Loucy (cell line): ENCODE measurements around the gene EXD3.

Experiments used
- H2AFZ ChIP-seq: fragments of 200-600 bp; sonication (generic); 2 replicates; pipeline ENCODE4 v1.6.0; 2016; ENCODE audit warnings: antibody characterized with exemption, mild to moderate bottlenecking, low read length, moderate library complexity
- H3F3A ChIP-seq: fragments of 200-600 bp; 2 replicates; pipeline ENCODE4 v1.6.0; 2016; ENCODE audit warnings: antibody characterized with exemption, low read depth, mild to moderate bottlenecking
- H3K27me3 ChIP-seq: fragments of 200-600 bp; sonication (generic); 2 replicates; pipeline ENCODE4 v1.6.1; 2014; ENCODE audit warnings: low read length, mild to moderate bottlenecking; ENCODE audit not compliant: insufficient read depth, poor library complexity, severe bottlenecking
- H3K36me3 ChIP-seq: fragments of 200-600 bp; sonication (generic); 2 replicates; pipeline ENCODE4 v1.6.1; 2016; ENCODE audit warnings: low read length; ENCODE audit not compliant: insufficient read depth
- H3K4me1 ChIP-seq: fragments of 200-600 bp; sonication (generic); 2 replicates; pipeline ENCODE4 v1.5.1; 2014; ENCODE audit warnings: low read length, mild to moderate bottlenecking; ENCODE audit not compliant: insufficient read depth, poor library complexity, severe bottlenecking
- H3K4me2 ChIP-seq: fragments of 200-600 bp; sonication (generic); 2 replicates; pipeline ENCODE4 v1.6.0; 2014; ENCODE audit warnings: antibody characterized with exemption, low read length, low read depth, mild to moderate bottlenecking; ENCODE audit not compliant: poor library complexity, severe bottlenecking
- H3K4me3 ChIP-seq: fragments of 200-600 bp; sonication (generic); 2 replicates; pipeline ENCODE4 v1.5.1; 2014; ENCODE audit warnings: low read length, mild to moderate bottlenecking, mixed read lengths; ENCODE audit not compliant: poor library complexity, severe bottlenecking
- H3K79me2 ChIP-seq: fragments of 200-600 bp; sonication (generic); 2 replicates; pipeline ENCODE4 v1.6.1; 2014; ENCODE audit warnings: low read length; ENCODE audit not compliant: insufficient read depth
- H3K9ac ChIP-seq: fragments of 200-600 bp; sonication (generic); 2 replicates; pipeline ENCODE4 v1.6.0; 2014; ENCODE audit warnings: mild to moderate bottlenecking, low read depth, low read length, moderate library complexity; ENCODE audit not compliant: poor library complexity, severe bottlenecking
- H3K9me2 ChIP-seq: fragments of 200-600 bp; sonication (generic); replicated peaks from 2 replicates; pipeline ENCODE4 v1.6.1; 2016; ENCODE audit warnings: low read depth, low read length, mixed read lengths
- H3K9me3 ChIP-seq: fragments of 200-600 bp; sonication (generic); 2 replicates; pipeline ENCODE4 v1.6.1; 2014; ENCODE audit warnings: mild to moderate bottlenecking, antibody characterized with exemption, low read length, low read depth; ENCODE audit not compliant: insufficient read depth
- H4K20me1 ChIP-seq: fragments of 200-600 bp; sonication (generic); 2 replicates; pipeline ENCODE4 v1.6.0; 2014; ENCODE audit warnings: antibody characterized with exemption, low read length, mild to moderate bottlenecking; ENCODE audit not compliant: insufficient read depth, poor library complexity, severe bottlenecking
- EZH2phosphoT487 ChIP-seq: fragments of 200-600 bp; IDR thresholded peaks from 2 replicates; pipeline ENCODE4 v1.6.1; 2018; ENCODE audit warnings: antibody characterized with exemption, mild to moderate bottlenecking, moderate library complexity, borderline replicate concordance
- TF ChIP-seq, protein P1 (sequence below): fragments of 200-600 bp; sonication (generic); conservative IDR thresholded peaks from 2 replicates; pipeline ENCODE4 v1.5.1; 2014; ENCODE audit warnings: mild to moderate bottlenecking, antibody characterized with exemption, low read length

EXD3 gene

DNA sequence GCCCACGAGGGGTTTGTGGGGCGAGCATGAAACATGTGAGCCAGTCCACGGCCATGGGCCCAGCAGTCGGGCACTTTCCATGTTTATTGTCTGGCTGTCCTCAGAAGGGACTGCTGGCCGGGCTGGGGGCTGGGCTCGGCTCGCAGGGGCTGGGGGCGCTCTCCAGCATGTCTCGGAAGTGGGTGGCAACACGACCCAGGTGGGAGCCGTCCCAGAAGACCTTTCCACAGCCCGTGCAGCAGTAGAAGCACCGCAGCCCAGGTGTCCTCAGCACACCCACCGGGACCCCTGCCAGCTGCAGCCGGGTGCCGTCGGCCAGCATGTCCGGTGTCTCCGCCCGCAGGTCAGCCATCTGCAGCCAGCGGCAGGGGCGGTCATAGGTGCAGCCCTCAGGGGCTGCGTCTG, 116.1 kb downstream of the EXD3 start:
- Histone ChIP-seq H3K4me3 (no peak overlapping the region), H3K4me1 (no peaks in the 10 kb centered on the region), H4K20me1 (no peaks in the 10 kb centered on the region), H3K9ac (no peak overlapping the region), H3K27me3 (no peaks in the 10 kb centered on the region), H3K9me3 (no peaks in the 10 kb centered on the region), H3K9me2 (no peaks in the 10 kb centered on the region), H2AFZ (no peak overlapping the region), H3K4me2 (no peak overlapping the region), H3K79me2 (no peaks in the 10 kb centered on the region), H3F3A (no peaks in the 10 kb centered on the region), H3K36me3 (no peaks in the 10 kb centered on the region)
- TF ChIP-seq, protein P1, sequence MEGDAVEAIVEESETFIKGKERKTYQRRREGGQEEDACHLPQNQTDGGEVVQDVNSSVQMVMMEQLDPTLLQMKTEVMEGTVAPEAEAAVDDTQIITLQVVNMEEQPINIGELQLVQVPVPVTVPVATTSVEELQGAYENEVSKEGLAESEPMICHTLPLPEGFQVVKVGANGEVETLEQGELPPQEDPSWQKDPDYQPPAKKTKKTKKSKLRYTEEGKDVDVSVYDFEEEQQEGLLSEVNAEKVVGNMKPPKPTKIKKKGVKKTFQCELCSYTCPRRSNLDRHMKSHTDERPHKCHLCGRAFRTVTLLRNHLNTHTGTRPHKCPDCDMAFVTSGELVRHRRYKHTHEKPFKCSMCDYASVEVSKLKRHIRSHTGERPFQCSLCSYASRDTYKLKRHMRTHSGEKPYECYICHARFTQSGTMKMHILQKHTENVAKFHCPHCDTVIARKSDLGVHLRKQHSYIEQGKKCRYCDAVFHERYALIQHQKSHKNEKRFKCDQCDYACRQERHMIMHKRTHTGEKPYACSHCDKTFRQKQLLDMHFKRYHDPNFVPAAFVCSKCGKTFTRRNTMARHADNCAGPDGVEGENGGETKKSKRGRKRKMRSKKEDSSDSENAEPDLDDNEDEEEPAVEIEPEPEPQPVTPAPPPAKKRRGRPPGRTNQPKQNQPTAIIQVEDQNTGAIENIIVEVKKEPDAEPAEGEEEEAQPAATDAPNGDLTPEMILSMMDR: no peak
- no peak for TF ChIP-seq EZH2phosphoT487

DNA sequence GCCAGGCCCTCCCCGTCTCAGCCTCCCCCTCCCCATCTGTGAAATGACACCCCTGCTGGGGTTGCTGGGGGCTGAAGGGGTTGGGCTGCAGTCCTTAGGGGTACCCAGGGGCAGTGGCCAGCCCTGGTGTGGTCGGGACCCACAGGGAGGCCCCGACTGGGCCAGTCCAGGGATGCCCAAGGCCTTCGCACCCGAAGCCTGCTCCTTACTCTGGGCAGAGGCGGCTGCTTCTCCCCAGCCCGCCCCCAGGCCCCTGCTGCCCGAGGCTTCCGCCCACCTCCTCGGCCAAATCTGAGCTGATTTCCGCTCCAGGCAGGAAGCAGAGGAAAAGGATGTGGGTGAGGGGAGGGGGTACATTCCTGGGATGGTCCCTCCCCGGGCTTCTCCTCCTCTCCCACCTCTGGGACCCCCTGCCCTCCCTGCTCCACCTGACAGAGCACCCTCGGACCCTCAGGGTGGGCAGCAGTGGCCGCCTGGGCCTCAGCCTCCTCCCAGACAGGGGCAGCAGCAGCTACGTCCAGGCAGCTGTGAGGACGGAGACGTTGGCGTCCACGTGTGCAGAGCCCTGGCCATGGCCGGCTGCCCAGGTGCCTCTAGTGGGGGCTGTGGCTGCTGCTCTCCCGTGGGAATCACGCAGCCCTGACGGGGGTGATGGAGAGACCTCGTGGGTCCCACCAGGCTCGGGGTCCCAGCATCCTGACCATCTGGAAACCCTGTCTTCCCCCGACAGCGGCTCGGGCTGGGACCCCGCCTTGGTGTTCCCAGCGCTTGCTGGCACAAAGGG, 116.7 kb downstream of the EXD3 start:
- no peaks in the 10 kb centered on the region for H4K20me1 ChIP-seq
- no peaks in the 10 kb centered on the region for H3K9me3 ChIP-seq
- no peaks in the 10 kb centered on the region for H3F3A ChIP-seq
- H2AFZ ChIP-seq: no peak overlapping the region
- H3K36me3 ChIP-seq: no peaks in the 10 kb centered on the region
- H3K9me2 ChIP-seq: no peaks in the 10 kb centered on the region
- H3K79me2 ChIP-seq: no peaks in the 10 kb centered on the region
- H3K27me3 ChIP-seq: no peaks in the 10 kb centered on the region
- H3K4me3 ChIP-seq: no peak overlapping the region
- no peak overlapping the region for H3K9ac ChIP-seq
- H3K4me1 ChIP-seq: no peaks in the 10 kb centered on the region
- TF ChIP-seq EZH2phosphoT487: no peak
- H3K4me2 ChIP-seq: no peak overlapping the region

DNA sequence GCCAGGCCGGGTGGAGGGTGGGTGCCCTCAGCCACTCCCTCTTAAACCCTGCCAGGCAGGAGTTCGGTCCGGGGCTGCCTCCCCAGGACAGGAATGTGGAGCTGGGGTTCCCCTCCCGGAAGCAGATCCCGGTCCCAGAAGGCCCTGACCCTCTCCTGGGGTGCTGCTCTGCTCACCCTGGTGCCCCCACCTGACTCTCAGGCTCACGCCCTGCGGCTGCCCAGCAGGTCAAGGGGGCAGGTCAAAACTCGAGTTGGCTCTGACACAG, 117.2 kb downstream of the EXD3 start:
- no peak overlapping the region for H2AFZ ChIP-seq
- TF ChIP-seq EZH2phosphoT487: no peak
- TF ChIP-seq, protein P1: no peak
- H3K79me2 ChIP-seq: no peaks in the 10 kb centered on the region
- no peaks in the 10 kb centered on the region for H3K9me2 ChIP-seq
- no peaks in the 10 kb centered on the region for H3F3A ChIP-seq
- no peaks in the 10 kb centered on the region for H4K20me1 ChIP-seq
- H3K9ac ChIP-seq: no peak overlapping the region
- H3K27me3 ChIP-seq: no peaks in the 10 kb centered on the region
- no peaks in the 10 kb centered on the region for H3K9me3 ChIP-seq
- H3K4me1 ChIP-seq: no peaks in the 10 kb centered on the region
- H3K4me2 ChIP-seq: no peak overlapping the region
- no peaks in the 10 kb centered on the region for H3K36me3 ChIP-seq
- no peak overlapping the region for H3K4me3 ChIP-seq
